H9 (cell line): ENCODE data around the gene AFDN. TPM values are rescaled to one million over a fixed set of nuclear protein-coding genes. Genes with fewer than 3 reads are reported as not detected.

ENCODE experiments used
- DNase-seq: peaks from one replicate; pipeline ENCODE4 v3.0.0-alpha.2; 2017
- H2AFZ ChIP-seq: one replicate; pipeline ENCODE4 v1.6.1; 2013; ENCODE audit warnings: mild to moderate bottlenecking, low read length, control low read depth, moderate library complexity
- H2AK5ac ChIP-seq: 2 replicates; pipeline ENCODE4 v1.6.1; 2013; ENCODE audit warnings: low read length, control low read depth, mixed read lengths; ENCODE audit not compliant: insufficient read length
- H2BK120ac ChIP-seq: one replicate; pipeline ENCODE4 v1.6.1; 2013; ENCODE audit warnings: low read depth, mild to moderate bottlenecking, low read length, control low read depth, inconsistent platforms; ENCODE audit not compliant: poor library complexity, severe bottlenecking
- H2BK12ac ChIP-seq: 2 replicates; pipeline ENCODE4 v1.6.1; 2013; ENCODE audit warnings: low read length, control low read depth, mixed read lengths, low read depth; ENCODE audit not compliant: insufficient read length
- H2BK15ac ChIP-seq: 2 replicates; pipeline ENCODE4 v1.6.1; 2013; ENCODE audit warnings: low read depth, low read length, control low read depth
- H2BK20ac ChIP-seq: one replicate; pipeline ENCODE4 v1.6.1; 2013; ENCODE audit warnings: low read depth, mild to moderate bottlenecking, low read length, control low read depth, inconsistent platforms; ENCODE audit not compliant: poor library complexity, severe bottlenecking
- H2BK5ac ChIP-seq: 2 replicates; pipeline ENCODE4 v1.6.1; 2013; ENCODE audit warnings: low read length, control low read depth, mixed read lengths; ENCODE audit not compliant: insufficient read length
- H3K14ac ChIP-seq: 2 replicates; pipeline ENCODE4 v1.6.1; 2013; ENCODE audit warnings: low read length, control low read depth; ENCODE audit not compliant: insufficient read depth
- H3K18ac ChIP-seq: 2 replicates; pipeline ENCODE4 v1.6.1; 2013; ENCODE audit warnings: low read depth, mild to moderate bottlenecking, mixed read lengths, low read length, control low read depth; ENCODE audit not compliant: insufficient read length
- H3K23ac ChIP-seq: 2 replicates; pipeline ENCODE4 v1.6.1; 2013; ENCODE audit warnings: low read length, control low read depth, mixed read lengths, low read depth; ENCODE audit not compliant: insufficient read length
- H3K23me2 ChIP-seq: 2 replicates; pipeline ENCODE4 v1.6.1; 2013; ENCODE audit warnings: low read depth, mild to moderate bottlenecking, mixed read lengths, low read length, control low read depth; ENCODE audit not compliant: insufficient read length, poor library complexity, severe bottlenecking
- H3K27ac ChIP-seq: 2 replicates; pipeline ENCODE4 v1.5.1; 2013; ENCODE audit warnings: low read length, control low read depth, mixed read lengths, low read depth; ENCODE audit not compliant: insufficient read length
- H3K27me3 ChIP-seq: 2 replicates; pipeline ENCODE4 v1.6.1; 2013; ENCODE audit warnings: low read length, control low read depth, inconsistent platforms; ENCODE audit not compliant: insufficient read depth
- H3K4ac ChIP-seq: 2 replicates; pipeline ENCODE4 v1.6.1; 2013; ENCODE audit warnings: low read depth, mild to moderate bottlenecking, control low read depth, inconsistent platforms, low read length, moderate library complexity
- H3K4me1 ChIP-seq: 2 replicates; pipeline ENCODE4 v1.6.1; 2013; ENCODE audit warnings: low read length, control low read depth, inconsistent platforms; ENCODE audit not compliant: insufficient read depth
- H3K4me2 ChIP-seq: 2 replicates; pipeline ENCODE4 v1.6.1; 2013; ENCODE audit warnings: low read length, control low read depth, mixed read lengths; ENCODE audit not compliant: insufficient read length, insufficient read depth
- H3K56ac ChIP-seq: 2 replicates; pipeline ENCODE4 v1.6.1; 2013; ENCODE audit warnings: low read depth, mild to moderate bottlenecking, mixed read lengths, low read length, control low read depth; ENCODE audit not compliant: insufficient read length
- H3K79me1 ChIP-seq: 2 replicates; pipeline ENCODE4 v1.6.1; 2013; ENCODE audit warnings: low read depth, mild to moderate bottlenecking, moderate library complexity, low read length, control low read depth, inconsistent platforms; ENCODE audit not compliant: insufficient read depth, poor library complexity, severe bottlenecking
- H3K79me2 ChIP-seq: 2 replicates; pipeline ENCODE4 v1.6.1; 2013; ENCODE audit warnings: low read length, control low read depth, inconsistent platforms; ENCODE audit not compliant: insufficient read depth
- H3K9ac ChIP-seq: 2 replicates; pipeline ENCODE4 v1.6.1; 2013; ENCODE audit warnings: low read length, control low read depth, mixed read lengths; ENCODE audit not compliant: insufficient read length; ENCODE audit errors: extremely low read depth
- H3K9me3 ChIP-seq: one replicate; pipeline ENCODE4 v1.6.1; 2013; ENCODE audit warnings: low read depth, low read length, inconsistent platforms; ENCODE audit not compliant: control insufficient read depth
- H3T11ph ChIP-seq: one replicate; pipeline ENCODE4 v1.6.1; 2013; ENCODE audit warnings: mild to moderate bottlenecking, low read length, control low read depth, inconsistent platforms
- H4K20me1 ChIP-seq: one replicate; pipeline ENCODE4 v1.6.1; 2013; ENCODE audit not compliant: control insufficient read depth, insufficient read length, insufficient read depth
- H4K5ac ChIP-seq: 2 replicates; pipeline ENCODE4 v1.6.1; 2013; ENCODE audit warnings: low read depth, mild to moderate bottlenecking, mixed read lengths, low read length, control low read depth; ENCODE audit not compliant: insufficient read length
- H4K8ac ChIP-seq: replicated peaks from 2 replicates; pipeline ENCODE4 v1.6.1; 2013; ENCODE audit warnings: low read length, control low read depth, mixed read lengths, low read depth; ENCODE audit not compliant: insufficient read length
- H4K91ac ChIP-seq: 2 replicates; pipeline ENCODE4 v1.6.1; 2013; ENCODE audit warnings: low read depth, mild to moderate bottlenecking, moderate library complexity, mixed read lengths, low read length, control low read depth; ENCODE audit not compliant: insufficient read length
- H3K27ac Mint-ChIP-seq, 3 experiments: 2 replicates in 2 of 3; 3 replicates in 1 of 3; pipeline ENCODE4 v1.8.0; 2020 to 2021; ENCODE audit warnings: mixed read lengths in 3 of 3, mild to moderate bottlenecking in 1 of 3, moderate library complexity in 1 of 3
- H3K27me3 Mint-ChIP-seq: 2 replicates; pipeline ENCODE4 v1.8.0; 2021; ENCODE audit warnings: low read depth, mild to moderate bottlenecking, moderate library complexity, mixed read lengths
- H3K36me3 Mint-ChIP-seq, 3 experiments: 2 replicates in 2 of 3; 3 replicates in 1 of 3; pipeline ENCODE4 v1.8.0; 2020 to 2021; ENCODE audit warnings: low read depth in 3 of 3, mixed read lengths in 3 of 3; ENCODE audit not compliant: insufficient read depth in 1 of 3
- H3K4me1 Mint-ChIP-seq, 2 experiments: 2 replicates each; pipeline ENCODE4 v1.8.0; 2020; ENCODE audit warnings: mixed read lengths in 2 of 2
- H3K4me3 Mint-ChIP-seq, 2 experiments: 2 replicates in 1 of 2; 3 replicates in 1 of 2; pipeline ENCODE4 v1.8.0; 2020 to 2021; ENCODE audit warnings: mild to moderate bottlenecking in 2 of 2, mixed read lengths in 2 of 2, moderate library complexity in 1 of 2
- H3K9me3 Mint-ChIP-seq, 2 experiments: 2 replicates in 1 of 2; 3 replicates in 1 of 2; pipeline ENCODE4 v1.8.0; 2020; ENCODE audit warnings: mild to moderate bottlenecking in 2 of 2, mixed read lengths in 2 of 2, moderate library complexity in 1 of 2
- WGBS: extraction: QIAGEN DNeasy Blood & Tissue Kit; methylation state at CpG from one replicate; pipeline ENCODE4 v1.1.7; 2013; ENCODE audit warnings: missing lambda C conversion rate, low lambda C conversion rate, mixed read lengths; ENCODE audit not compliant: insufficient read length; ENCODE audit errors: extremely low coverage; 5-methylcytosine and 5-hydroxymethylcytosine counted together
- total RNA-seq: library from RNA; stranded (reverse); gene quantifications from 2 replicates; pipeline ENCODE4 v1.2.1, GENCODE V29; 2021
- TF ChIP-seq, protein P1 (sequence below): fragments of 200-600 bp; sonication (generic); conservative IDR thresholded peaks from 3 replicates; pipeline ENCODE4 v1.8.0; 2021; ENCODE audit warnings: antibody characterized with exemption, mild to moderate bottlenecking

The AFDN gene
- total RNA-seq, 1 experiment from 2014 or later, result 157 TPM

DNA sequence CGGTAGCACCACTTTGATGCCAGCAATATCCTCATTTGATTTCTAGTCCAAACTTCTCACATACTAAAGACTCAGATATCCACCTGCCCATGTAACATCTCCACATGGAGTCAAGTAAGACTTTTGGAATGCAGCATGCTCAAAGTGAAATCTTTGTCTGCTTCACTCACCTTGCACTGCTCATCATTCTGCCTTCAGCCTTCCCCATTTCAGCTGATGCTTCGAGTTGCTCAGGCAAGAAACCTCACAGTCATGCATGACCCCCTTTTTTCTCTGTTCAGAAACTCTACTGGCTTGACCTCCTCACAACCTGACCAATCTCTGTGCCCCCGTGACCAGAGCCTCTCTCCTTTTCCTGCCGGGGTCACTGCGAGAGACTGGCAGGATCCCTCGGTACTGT lies 129.8 kb downstream of the AFDN start:
- H2BK120ac ChIP-seq, result no peak overlapping the region
- no peak overlapping the region for H3K14ac ChIP-seq
- H2AK5ac ChIP-seq, result no peak overlapping the region
- TF ChIP-seq, protein P1, sequence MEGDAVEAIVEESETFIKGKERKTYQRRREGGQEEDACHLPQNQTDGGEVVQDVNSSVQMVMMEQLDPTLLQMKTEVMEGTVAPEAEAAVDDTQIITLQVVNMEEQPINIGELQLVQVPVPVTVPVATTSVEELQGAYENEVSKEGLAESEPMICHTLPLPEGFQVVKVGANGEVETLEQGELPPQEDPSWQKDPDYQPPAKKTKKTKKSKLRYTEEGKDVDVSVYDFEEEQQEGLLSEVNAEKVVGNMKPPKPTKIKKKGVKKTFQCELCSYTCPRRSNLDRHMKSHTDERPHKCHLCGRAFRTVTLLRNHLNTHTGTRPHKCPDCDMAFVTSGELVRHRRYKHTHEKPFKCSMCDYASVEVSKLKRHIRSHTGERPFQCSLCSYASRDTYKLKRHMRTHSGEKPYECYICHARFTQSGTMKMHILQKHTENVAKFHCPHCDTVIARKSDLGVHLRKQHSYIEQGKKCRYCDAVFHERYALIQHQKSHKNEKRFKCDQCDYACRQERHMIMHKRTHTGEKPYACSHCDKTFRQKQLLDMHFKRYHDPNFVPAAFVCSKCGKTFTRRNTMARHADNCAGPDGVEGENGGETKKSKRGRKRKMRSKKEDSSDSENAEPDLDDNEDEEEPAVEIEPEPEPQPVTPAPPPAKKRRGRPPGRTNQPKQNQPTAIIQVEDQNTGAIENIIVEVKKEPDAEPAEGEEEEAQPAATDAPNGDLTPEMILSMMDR, result no peak
- no peaks in the 10 kb centered on the region for H3K4me1 ChIP-seq
- no CpG with 5 or more reads among the region's 6 CpGs for WGBS
- Mint-ChIP-seq H3K27ac (peak overlapping the region in 2 of 3 experiments; percentile 47 to 83; a peak in 3 of 7 replicates), H3K4me1 (peaks cover 0 to 3% of the 10 kb centered on the region in 2 experiments; a peak in 1 of 4 replicates), H3K4me3 (no peak overlapping the region), H3K9me3 (no peaks in the 10 kb centered on the region), H3K27me3 (no peaks in the 10 kb centered on the region), H3K36me3 (peaks cover 19 to 35% (median 32%) of the 10 kb centered on the region in 3 experiments)
- no peak overlapping the region for H3K9ac ChIP-seq
- no peak overlapping the region for H3K18ac ChIP-seq
- H4K8ac ChIP-seq, result no peak overlapping the region
- H2BK12ac ChIP-seq, result no peak overlapping the region
- no peaks in the 10 kb centered on the region for H3K23me2 ChIP-seq
- H3K79me2 ChIP-seq, result no peaks in the 10 kb centered on the region
- no peak overlapping the region for H3K27ac ChIP-seq
- H3K79me1 ChIP-seq, result peaks cover 3% of the 10 kb centered on the region
- H4K91ac ChIP-seq, result no peak overlapping the region
- H2BK15ac ChIP-seq, result no peak overlapping the region
- no peaks in the 10 kb centered on the region for H3K9me3 ChIP-seq
- no peaks in the 10 kb centered on the region; the same call in 1 of the 2 replicates for H3K27me3 ChIP-seq
- no peak overlapping the region for H2BK5ac ChIP-seq
- H3K4ac ChIP-seq, result no peak overlapping the region
- DNase-seq, result no peak
- H3K56ac ChIP-seq, result no peak overlapping the region
- H4K5ac ChIP-seq, result no peak overlapping the region
- no peak overlapping the region for H2AFZ ChIP-seq
- no peak overlapping the region for H3T11ph ChIP-seq
- no peak overlapping the region for H2BK20ac ChIP-seq
- no peak overlapping the region for H3K23ac ChIP-seq
- no peak overlapping the region for H3K4me2 ChIP-seq
- no peaks in the 10 kb centered on the region for H4K20me1 ChIP-seq
